ENCODE measurements around the gene CUEDC1.

Gene CUEDC1

DNA sequence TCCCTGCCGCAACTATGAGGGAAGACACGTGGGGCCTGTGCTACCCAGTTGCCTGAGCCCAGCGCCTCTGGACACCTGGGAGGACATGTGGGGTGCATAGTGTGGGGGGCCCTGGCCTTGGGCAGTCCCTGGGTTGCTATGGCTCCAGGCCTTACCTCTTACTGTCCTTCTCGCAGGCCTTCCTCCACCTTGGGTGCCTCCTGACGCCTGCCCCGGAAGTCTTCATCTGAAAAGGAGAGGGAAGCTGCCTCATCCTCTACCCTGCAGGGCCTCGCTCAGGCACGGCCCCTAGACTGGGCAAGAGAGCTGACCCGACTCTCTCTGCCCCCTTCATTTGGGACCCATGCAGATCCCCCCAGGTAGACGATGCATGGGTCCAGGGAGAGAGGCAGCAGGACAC lies 88.9 kb downstream of the CUEDC1 start:
- no peak for DNase-seq (ENCODE audit: low read depth in 2 of 2, low spot score in 1 of 2)

GRCh38 chr17:57864273-57864672 lies 90.9 kb downstream of the CUEDC1 start:
- no peak for DNase-seq (ENCODE audit: low read depth in 2 of 2, low spot score in 1 of 2)

GRCh38 chr17:57862694-57863667 lies 92.2 kb downstream of the CUEDC1 start:
- DNase-seq (ENCODE audit: low read depth in 2 of 2, low spot score in 1 of 2), result no peak

GRCh38 chr17:57861790-57862693 lies 93.2 kb downstream of the CUEDC1 start:
- no peak for DNase-seq (ENCODE audit: low read depth in 2 of 2, low spot score in 1 of 2)

DNA sequence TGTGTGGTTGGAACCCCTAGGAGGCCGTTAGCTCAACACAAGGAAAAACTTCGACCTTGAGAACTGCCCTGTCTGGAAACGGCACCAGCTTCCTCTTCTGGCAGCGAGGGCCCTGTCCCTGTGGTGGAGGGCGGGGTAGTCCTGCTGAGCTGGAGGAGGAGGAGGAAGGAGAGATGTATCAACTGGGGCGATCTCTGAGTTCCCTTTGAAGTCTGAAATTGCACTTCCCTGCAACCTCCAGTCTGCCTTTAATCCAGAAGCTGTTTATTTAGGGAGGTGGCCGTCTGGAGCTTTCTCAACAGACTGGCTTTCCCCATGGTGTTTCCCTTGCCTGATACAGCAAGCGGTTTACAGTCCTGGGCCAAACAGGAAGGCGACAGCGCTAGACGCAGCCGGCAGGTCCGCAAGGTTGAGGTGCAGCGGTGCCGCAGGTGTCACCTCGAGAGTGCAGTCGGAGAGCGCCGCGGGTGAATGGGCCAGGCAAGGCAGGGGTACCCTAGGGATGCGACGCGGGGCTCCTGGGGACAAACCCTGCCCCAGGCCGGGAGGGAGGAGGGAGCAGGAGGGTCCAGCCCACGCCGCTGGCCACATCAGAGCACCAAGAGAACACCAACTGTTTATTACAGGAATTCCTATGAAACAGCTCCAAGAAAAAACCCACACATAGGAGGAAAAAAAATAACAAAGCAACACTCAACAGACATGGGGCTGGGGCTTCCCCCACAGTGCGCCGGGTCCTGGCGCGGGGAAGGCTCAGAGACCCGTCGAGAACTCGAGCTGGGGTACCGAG lies 94.0 kb downstream of the CUEDC1 start:
- DNase-seq (ENCODE audit: low read depth in 2 of 2, low spot score in 1 of 2), result no peak

DNA sequence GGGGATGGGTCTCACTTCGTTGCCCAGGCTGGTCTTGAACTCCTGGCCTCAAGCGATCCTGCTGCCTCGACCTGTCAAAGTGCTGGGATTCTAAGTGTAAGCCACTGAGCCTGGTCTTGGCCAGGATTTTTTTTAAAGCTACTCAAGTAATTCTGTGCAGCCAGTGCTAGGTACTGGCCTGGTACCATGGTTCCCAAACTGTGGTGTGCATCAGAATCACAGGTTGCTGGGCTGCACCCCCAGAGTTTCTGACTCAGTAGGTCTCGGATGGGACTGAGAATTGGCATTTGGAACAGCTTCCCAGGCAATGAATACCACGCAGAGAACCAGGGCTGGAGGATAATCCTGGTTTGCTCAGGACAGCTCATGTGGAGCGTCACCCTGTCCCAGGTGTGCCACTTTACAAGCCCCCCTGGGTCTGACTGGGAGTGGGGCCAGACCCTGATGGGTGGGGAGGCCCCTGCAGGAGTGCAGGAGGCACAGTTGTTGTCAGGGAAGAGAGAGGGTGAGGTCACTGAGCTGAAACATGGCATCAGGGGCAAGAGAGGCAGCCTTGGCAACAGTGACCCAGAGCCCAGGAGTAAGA lies 94.7 kb downstream of the CUEDC1 start:
- DNase-seq (ENCODE audit: low read depth in 2 of 2, low spot score in 1 of 2), result no peak

- no peak for DNase-seq (ENCODE audit: low read depth in 2 of 2, low spot score in 1 of 2)
Observed at GRCh38 chr17:57859601-57860413, 95.4 kb downstream of the CUEDC1 start.

DNA sequence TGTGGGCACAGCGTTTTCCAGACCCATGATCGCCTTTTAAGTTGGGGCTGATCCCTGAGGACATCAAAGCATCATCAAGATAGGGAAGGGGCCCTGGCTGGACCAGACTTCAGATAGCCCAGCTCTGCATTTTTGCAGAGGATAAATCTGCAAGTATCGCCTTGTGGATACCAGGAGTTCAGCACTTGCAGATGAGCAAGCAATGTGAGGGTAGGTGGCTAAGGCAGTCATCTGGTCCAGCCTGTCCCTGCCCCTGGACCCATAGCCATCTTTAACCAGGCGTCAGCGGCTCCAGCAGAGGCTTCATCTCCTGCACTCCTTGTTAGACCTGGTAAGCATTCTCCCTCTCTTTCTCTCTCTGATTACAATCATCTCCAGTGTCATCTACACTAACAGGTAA lies 96.4 kb downstream of the CUEDC1 start:
- DNase-seq (ENCODE audit: low read depth in 2 of 2, low spot score in 1 of 2), result no peak

DNA sequence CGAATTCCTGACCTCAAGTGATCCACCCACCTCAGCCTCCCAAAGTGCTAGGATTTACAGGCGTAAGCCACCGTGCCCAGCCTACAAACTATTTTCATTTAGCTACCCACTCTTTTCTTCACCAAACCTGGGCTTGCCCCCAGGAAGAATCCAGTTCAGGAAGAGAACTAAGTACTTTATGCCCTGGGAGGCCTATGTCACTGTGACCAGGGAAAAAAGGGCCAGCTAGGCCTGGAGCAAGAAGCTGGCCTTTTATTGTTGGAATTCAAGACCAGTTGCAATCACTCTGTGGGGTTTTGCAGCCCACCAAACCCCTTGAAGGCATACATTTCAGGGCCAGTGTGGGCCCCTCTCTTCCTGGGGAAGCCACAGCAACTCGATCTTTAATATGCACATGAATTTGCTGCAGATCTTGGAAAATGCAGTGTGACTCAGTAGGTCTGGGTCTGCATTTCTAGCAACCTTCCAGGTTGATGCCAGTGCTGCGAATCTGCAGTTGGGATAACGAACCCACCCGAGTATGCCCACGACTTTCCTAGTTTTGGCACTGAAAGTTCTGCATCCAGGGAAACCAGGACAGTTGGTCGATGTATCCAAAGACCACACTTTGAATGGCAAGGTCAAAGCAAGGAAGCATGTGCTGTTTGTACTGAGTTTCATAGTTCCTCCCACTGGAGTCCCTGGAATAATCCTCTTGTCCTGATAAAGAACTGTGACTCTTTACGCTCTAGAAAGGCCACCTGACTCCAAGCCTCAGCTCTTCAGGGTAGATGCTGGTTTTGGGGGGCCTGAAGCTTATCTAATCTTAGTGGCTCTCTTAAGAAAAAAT lies 98.2 kb downstream of the CUEDC1 start:
- DNase-seq (ENCODE audit: low read depth in 2 of 2, low spot score in 1 of 2), result no peak

GRCh38 chr17:57855391-57856035 lies 99.7 kb downstream of the CUEDC1 start:
- DNase-seq (ENCODE audit: low read depth in 2 of 2, low spot score in 1 of 2), result no peak

DNA sequence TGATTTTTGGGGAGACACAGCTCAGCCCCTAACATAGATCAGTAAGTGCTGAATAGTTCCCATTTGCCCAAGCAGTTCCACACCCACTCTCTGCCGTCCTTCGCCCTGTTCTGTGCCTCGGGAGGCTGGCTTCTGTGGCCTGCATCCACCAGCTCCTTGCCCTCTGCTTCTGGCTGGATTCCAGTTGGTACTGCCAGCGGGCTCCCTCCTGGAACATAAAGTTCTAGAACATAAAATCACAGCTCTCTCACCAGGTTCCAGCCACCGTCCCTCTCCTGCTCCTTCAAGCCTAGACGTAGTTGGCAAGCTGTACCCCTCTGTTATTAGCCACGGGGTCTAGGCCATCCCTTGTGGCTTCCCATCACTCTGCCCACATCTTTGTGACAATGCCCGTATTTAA lies 101.5 kb downstream of the CUEDC1 start:
- DNase-seq (ENCODE audit: low read depth in 2 of 2, low spot score in 1 of 2), result no peak

GRCh38 chr17:57852955-57853328 lies 102.3 kb downstream of the CUEDC1 start:
- DNase-seq (ENCODE audit: low read depth in 2 of 2, low spot score in 1 of 2), result no peak

- no peak for DNase-seq (ENCODE audit: low read depth in 2 of 2, low spot score in 1 of 2)
Observed at GRCh38 chr17:57852092-57852954, 102.9 kb downstream of the CUEDC1 start.

- peak; percentile 82 to 92 for DNase-seq (ENCODE audit: low read depth in 2 of 2, low spot score in 1 of 2)
Observed at GRCh38 chr17:57849874-57850754, 105.1 kb downstream of the CUEDC1 start, which contains the start of gene MRPS23. Gene MRPS23 (minus strand): TSS chr17:57850044. CDS start chr17:57850010, 34 bp downstream.

DNA sequence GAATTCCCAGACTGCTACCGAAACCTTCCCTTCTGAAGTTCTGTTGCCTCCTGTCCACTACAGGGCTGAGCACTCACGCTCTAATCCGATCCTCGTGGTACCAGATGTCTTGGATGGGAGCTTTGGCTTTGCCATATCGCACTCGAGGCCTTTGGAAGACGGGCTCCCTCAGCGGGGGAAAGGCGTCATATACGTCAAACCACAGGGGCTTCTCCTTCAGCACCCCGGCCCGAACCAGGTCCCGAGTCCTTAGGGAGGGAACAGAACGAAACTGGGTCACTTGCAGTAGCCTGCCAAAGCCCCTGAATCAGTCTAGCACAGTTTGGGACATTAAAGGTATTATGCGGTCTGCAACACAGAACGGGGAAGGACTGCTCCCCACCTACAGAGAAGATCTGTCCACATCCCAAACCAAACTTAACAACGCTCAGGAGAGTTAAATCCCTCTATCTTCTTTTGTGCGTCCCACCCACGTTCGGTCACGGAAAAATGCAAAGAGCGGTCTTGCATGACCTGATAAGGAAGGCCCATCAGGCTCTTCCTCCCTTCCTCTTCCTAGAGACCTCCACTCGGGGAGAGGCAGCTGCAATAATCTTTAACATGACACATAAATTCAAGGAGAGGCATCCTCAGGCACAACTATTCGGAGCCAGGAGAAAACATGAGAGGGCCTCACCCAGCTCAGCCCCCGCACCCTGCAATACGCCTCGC lies 105.9 kb downstream of the CUEDC1 start:
- no peak for DNase-seq (ENCODE audit: low read depth in 2 of 2, low spot score in 1 of 2)
